Stimulated activated CD8-positive, alpha-beta memory T cell treated with anti-CD3 and anti-CD28 coated beads, Interleukin-15, amount 100 ng/mL, for 1 hour (primary cell): ENCODE data around the gene RPS10.

ENCODE experiments used
- DNase-seq: peaks from one replicate; pipeline ENCODE4 v3.0.0-alpha.2; 2020; ENCODE audit warnings: low read depth

Gene RPS10

GRCh38 chr6:34425498-34426410 lies at the start of gene RPS10:
RPS10 (minus strand) TSS chr6:34426069; CDS start chr6:34425221, 848 bp downstream.
- peak; percentile 79 for DNase-seq

DNA sequence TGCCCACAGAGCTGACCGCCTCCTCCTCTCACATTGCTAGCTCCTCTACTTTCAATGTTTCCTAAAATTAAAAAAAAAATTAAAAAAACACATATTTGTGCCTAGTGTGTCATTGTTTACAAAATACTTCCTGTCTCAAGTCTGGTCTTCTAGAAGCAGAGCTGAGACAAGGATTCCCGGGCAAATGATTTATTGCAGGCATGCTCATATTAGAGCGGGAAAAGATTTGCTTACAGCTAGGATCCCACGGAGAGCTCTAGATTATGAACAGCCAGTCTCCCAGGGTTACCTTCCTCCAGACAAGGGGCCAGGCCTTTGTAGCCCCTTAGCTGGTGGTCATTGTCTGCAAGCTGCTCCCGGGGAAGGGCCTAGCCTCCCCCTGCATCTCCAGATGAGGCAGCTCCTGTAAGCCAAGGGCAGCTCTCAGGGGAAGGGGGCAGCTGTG lies 49.4 kb upstream of the RPS10 start:
- no peak for DNase-seq

GRCh38 chr6:34474754-34475153 lies 48.9 kb upstream of the RPS10 start:
- no peak for DNase-seq

GRCh38 chr6:34473967-34474366 lies 48.1 kb upstream of the RPS10 start:
- no peak for DNase-seq

- DNase-seq, result no peak
Observed at GRCh38 chr6:34472425-34472824, 46.6 kb upstream of the RPS10 start.

DNA sequence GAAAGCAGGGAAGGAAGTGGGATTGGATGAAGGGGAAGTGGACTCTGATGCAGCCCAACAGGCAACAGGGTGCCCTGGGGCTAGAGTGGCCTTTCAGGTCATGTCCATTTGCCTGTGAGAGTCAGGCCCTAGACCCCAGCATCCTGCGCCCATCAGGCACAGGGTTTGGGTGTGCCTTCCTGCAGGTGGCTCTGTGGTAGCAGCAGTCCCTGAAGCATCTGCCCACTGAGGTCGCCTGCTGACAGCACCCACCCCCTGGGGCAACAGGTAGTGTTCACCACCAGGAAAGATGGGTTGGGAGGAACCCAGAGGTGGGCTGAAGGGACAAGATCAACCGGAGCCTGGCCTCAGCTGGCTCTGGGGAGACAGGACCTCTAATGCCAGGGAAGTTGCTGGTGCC lies 43.6 kb upstream of the RPS10 start:
- DNase-seq, result no peak

GRCh38 chr6:34468378-34468892 lies 42.6 kb upstream of the RPS10 start:
- DNase-seq, result no peak

DNA sequence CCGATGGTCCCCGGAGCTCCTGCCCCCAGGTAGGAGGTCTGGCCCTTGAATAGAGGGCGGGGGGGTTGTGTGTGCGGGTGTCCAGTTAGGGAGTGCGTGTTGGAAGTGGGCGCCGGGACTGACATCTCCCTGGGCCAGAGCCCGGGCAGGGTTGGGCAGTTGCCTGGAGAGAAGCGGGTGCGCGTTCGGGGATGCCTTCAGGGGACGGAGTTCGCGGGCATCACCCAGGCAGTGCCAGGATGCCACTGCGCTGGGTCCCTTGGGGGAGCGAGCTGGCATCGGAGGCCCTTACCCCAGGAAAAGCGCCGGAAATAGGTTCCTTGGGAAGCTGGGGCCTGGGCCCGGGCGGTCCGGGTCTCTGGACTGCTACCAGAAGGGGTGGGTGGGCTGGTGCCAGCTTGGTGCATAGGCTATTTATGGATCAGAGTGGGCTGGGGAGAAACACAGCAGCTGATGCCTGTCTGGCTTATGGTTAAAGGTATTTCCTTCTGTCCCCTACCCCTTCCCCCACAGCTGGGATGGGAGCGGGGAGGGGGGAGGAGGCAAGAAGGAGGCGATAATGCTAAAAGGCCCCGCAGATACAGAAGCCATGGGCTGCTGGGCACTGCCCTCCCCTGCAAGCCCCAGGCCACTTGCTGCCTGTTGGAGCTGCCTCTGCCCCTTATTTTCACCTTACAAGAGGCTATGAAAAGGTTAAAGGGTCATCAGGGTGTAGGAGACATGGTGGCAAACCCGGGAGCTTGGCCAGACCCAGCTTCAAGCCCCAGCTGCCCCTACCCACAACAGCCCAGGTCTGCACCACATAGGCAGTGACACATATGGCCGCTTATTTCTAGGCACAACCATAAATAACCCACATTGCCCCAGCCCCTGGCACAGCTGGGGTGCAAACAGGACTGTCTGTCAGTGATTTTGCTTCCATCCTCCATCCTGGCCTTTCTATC lies 40.6 kb upstream of the RPS10 start:
- no peak for DNase-seq

GRCh38 chr6:34465531-34466241 lies 39.8 kb upstream of the RPS10 start, which contains the start of gene PACSIN1:
PACSIN1 (plus strand) TSS chr6:34466076; CDS start chr6:34526306, 60,230 bp downstream.
- DNase-seq, result no peak

DNA sequence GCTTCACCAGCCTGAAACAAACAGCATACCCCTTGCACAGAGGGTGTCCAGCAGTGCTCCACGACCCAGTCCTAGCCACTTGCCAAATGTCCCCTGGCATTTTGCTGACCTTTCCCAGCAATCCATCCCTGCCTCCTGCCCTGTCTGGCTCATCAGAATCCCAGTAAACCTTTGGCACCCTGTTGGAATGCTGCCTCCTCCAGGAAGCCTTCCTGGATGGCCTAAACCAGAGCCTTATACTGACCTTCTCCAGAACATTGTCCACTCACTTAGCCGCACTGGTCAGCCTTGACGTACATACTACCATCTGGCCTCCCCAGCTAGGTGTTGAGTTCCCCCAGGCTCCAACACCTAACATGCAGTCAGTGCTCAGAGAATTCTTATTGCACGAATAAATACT lies 38.0 kb upstream of the RPS10 start:
- DNase-seq, result no peak

DNA sequence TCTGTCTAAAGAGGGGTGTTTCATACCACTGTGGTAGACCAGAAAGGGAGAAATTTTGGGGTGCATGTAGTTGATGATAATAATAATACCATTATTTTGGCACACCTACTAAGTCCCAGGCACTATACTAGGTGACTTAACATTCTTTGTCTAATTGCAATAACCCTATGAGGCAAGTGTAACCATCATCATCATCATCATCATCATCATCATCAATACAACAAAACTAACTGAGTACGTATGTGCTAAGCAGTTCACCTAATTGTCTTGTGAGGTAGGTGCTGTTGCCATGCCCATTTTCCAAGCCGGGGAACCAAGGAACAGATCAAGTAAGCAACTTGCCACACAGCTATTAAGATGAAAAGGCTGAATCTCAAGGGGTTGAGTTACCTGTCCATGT lies 37.4 kb upstream of the RPS10 start:
- no peak for DNase-seq

DNA sequence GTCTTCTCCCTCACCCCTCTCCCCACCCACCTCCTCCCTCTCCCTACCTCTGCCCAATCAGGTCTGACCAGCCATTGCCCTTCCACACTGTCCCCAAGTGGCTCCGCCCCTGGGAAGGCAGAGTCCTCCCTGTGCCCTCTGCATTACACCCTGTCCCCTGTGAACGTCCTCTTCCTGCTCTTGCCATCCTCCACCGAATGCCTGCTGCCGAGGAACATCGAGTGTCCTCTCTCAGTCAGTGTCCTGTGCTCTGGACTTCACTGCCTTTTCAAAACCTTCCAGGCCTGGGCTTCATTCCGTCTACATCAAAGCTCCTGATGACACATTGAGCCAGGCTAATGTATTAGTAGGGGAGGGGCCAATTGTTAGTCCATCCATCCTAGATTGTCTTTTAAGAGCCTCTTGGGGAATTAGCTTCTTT lies 36.7 kb upstream of the RPS10 start:
- DNase-seq, result no peak

DNA sequence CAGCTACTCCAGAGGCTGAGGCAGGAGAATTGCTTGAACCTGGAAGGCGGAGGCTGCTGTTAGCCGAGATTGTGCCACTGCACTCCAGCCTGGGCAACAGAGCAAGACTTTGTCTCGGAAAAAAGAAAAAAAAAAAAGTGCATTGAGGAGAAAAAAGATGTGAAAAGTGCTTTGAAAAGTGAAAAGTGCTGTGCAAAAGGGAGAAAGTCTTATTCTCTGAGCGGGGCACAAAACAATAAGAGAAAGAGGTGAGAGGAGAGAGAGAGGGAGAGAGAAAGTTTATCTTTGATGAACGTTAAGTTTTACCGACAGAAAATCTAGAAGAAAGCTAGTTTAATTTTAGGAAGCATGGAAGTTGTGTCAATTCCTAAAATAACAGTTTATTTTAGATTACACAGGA lies 36.1 kb upstream of the RPS10 start:
- no peak for DNase-seq

DNA sequence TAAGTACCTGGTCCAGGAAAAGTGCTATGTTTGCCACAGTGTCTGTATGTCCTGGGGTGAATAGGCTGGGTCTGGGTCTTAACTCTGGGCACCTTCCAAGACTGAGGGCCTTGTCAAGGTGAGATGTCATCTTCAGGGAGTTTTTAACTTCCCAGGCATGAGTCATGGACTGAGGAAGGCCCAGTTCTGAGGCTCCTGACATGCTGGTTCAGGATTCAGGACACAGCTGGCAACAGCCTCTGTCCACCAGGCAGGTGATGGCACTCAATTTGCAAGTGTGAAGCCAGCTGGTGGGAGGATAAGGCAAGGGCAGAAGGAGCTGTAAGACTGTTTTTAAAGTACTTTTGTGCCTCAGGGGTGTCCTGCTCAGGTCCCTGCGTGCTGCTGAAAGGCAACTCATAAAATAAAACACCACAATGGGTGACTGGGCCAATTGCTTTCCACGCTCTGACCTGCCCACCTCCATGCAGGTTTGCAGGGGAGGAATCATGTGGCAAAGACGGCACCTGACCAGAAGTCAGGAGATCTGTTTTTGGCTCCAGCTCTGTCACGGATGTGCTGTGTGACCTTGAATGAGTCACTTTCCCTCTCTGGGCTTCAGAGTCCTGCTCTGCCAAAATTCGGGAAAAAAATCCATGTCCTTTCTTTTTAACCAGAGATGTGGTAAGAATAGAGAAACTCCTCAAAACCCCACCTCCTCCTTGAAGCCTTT lies 35.1 kb upstream of the RPS10 start:
- DNase-seq, result no peak

- DNase-seq, result peak; percentile 28
Observed at GRCh38 chr6:34459899-34460593, 34.2 kb upstream of the RPS10 start.

GRCh38 chr6:34457742-34458735 lies 32.2 kb upstream of the RPS10 start:
- DNase-seq, result no peak

DNA sequence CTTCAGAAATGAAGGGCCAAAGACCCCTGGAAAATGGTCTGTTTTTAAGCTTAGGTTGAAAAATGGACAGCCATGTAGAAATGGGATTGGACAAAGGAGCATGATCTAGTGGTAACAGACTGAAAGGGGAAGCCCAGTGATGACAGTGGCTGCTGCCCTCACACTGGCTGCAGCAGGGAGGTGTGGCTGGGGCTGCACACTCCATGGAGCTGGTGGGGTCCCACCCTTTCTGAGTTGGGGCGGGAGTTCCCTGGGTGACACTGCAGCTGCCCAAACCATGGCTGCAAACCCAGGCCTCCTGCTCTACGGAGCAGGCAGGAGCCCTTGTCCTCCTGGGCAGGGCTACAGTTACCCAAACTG lies 31.5 kb upstream of the RPS10 start:
- no peak for DNase-seq

DNA sequence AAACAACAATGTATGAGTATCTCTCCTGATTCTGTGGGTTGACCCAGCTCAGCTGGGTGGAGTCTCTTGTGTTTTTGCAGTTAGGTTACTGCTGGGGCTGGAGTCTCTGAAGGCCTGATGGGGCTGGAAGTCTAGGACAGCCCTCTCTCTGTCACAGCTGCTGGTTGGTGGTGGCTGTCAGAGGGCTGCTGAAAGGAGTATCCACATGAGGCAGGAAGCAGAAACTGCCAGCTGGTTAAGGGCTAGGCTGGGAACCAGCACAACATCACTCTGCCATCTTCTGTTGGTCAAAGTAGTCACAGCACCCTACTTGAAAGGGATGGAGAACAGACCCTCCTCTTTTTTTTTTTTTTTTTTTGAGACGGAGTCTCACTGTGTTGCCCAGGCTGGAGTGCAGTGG lies 30.0 kb upstream of the RPS10 start:
- DNase-seq, result no peak

GRCh38 chr6:34451192-34451591 lies 25.3 kb upstream of the RPS10 start:
- DNase-seq, result no peak
